Activated B cell treated with CpG ODN at 0.5 μM for 24 hours (primary cell): Measurements from ENCODE around the gene PDXK. TPM values are rescaled to one million over a fixed set of nuclear protein-coding genes. Genes with fewer than 3 reads are reported as not detected.

Experiments
- ATAC-seq: fragments of 200-7000 bp; cut with Tn5 transposase; one replicate; pipeline ENCODE4 v1.10.0; 2021; ENCODE audit warnings: low read depth, mild to moderate bottlenecking, moderate library complexity
- CTCF ChIA-PET: fragments of 350-600 bp; sonication (Branson Sonifier 250); formaldehyde crosslinking; loops from one replicate; lab custom pipeline; 2021; ENCODE audit warnings: antibody characterized with exemption; lab: Charles Lee
- POLR2A ChIA-PET: fragments of 350-600 bp; sonication (Branson Sonifier 250); formaldehyde crosslinking; loops from one replicate; lab custom pipeline; 2021; ENCODE audit warnings: antibody characterized with exemption; lab: Charles Lee
- DNase-seq: peaks from one replicate; pipeline ENCODE4 v3.0.0; 2022
- H3K27ac Mint-ChIP-seq: one replicate; pipeline ENCODE4 v1.8.0; 2020; ENCODE audit warnings: mixed read lengths
- H3K27me3 Mint-ChIP-seq: one replicate; pipeline ENCODE4 v1.8.0; 2021; ENCODE audit warnings: mixed read lengths
- H3K36me3 Mint-ChIP-seq: one replicate; pipeline ENCODE4 v1.8.0; 2021; ENCODE audit warnings: low read depth, mixed read lengths
- H3K4me1 Mint-ChIP-seq: one replicate; pipeline ENCODE4 v1.8.0; 2021; ENCODE audit warnings: mixed read lengths
- H3K4me3 Mint-ChIP-seq: one replicate; pipeline ENCODE4 v1.8.0; 2020; ENCODE audit warnings: mild to moderate bottlenecking, mixed read lengths
- H3K9me3 Mint-ChIP-seq: one replicate; pipeline ENCODE4 v1.8.0; 2020; ENCODE audit warnings: mixed read lengths
- intact Hi-C: fragments of 100-400 bp; cut with micrococcal nuclease; formaldehyde crosslinking; loops from one replicate; pipeline ENCODE4 v1.15.1; 2024
- total RNA-seq: library from RNA; stranded (reverse); gene quantifications from 2 replicates; pipeline ENCODE4 v1.2.3, GENCODE V29; 2022
- TF ChIP-seq, protein P1 (sequence below): fragments of 200-600 bp; IDR thresholded peaks from one replicate; pipeline ENCODE4 v1.8.0; 2022; ENCODE audit warnings: antibody characterized with exemption, mild to moderate bottlenecking

Gene PDXK
- total RNA-seq, 1 donor from 2014 or later: 54.2 TPM

GRCh38 chr21:43754948-43755781 lies 36.2 kb downstream of the PDXK start:
- Mint-ChIP-seq H3K27ac (no peak overlapping the region), H3K27me3 (no peaks in the 10 kb centered on the region), H3K36me3 (peaks cover 63% of the 10 kb centered on the region), H3K4me1 (no peaks in the 10 kb centered on the region), H3K9me3 (no peaks in the 10 kb centered on the region), H3K4me3 (no peak overlapping the region)
- DNase-seq: no peak
- intact Hi-C loops: no loop called here
- CTCF ChIA-PET: no interaction called here
- TF ChIP-seq, protein P1, sequence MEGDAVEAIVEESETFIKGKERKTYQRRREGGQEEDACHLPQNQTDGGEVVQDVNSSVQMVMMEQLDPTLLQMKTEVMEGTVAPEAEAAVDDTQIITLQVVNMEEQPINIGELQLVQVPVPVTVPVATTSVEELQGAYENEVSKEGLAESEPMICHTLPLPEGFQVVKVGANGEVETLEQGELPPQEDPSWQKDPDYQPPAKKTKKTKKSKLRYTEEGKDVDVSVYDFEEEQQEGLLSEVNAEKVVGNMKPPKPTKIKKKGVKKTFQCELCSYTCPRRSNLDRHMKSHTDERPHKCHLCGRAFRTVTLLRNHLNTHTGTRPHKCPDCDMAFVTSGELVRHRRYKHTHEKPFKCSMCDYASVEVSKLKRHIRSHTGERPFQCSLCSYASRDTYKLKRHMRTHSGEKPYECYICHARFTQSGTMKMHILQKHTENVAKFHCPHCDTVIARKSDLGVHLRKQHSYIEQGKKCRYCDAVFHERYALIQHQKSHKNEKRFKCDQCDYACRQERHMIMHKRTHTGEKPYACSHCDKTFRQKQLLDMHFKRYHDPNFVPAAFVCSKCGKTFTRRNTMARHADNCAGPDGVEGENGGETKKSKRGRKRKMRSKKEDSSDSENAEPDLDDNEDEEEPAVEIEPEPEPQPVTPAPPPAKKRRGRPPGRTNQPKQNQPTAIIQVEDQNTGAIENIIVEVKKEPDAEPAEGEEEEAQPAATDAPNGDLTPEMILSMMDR: no peak
- no peak for ATAC-seq
- POLR2A ChIA-PET: no interaction called here

- H3K27me3 Mint-ChIP-seq: no peaks in the 10 kb centered on the region
- DNase-seq: no peak
- H3K27ac Mint-ChIP-seq: no peak overlapping the region
- intact Hi-C loops: no loop called here
- POLR2A ChIA-PET: no interaction called here
- CTCF ChIA-PET: no interaction called here
- TF ChIP-seq, protein P1: no peak
- H3K9me3 Mint-ChIP-seq: no peaks in the 10 kb centered on the region
- H3K4me3 Mint-ChIP-seq: no peak overlapping the region
- peaks cover 59% of the 10 kb centered on the region for H3K36me3 Mint-ChIP-seq
- no peaks in the 10 kb centered on the region for H3K4me1 Mint-ChIP-seq
- ATAC-seq: no peak
These were observed 37.1 kb downstream of the PDXK start for GRCh38 chr21:43755820-43756594.

GRCh38 chr21:43757601-43758000 lies 38.7 kb downstream of the PDXK start:
- TF ChIP-seq, protein P1: no peak
- Mint-ChIP-seq H3K9me3 (no peaks in the 10 kb centered on the region), H3K27ac (no peak overlapping the region), H3K27me3 (no peaks in the 10 kb centered on the region), H3K36me3 (peaks cover 50% of the 10 kb centered on the region), H3K4me3 (no peak overlapping the region), H3K4me1 (no peaks in the 10 kb centered on the region)
- ChIA-PET POLR2A (no interaction called here), CTCF (no interaction called here)
- intact Hi-C loops: no loop called here
- ATAC-seq (no peak), DNase-seq (no peak)

- Mint-ChIP-seq H3K27me3 (no peaks in the 10 kb centered on the region), H3K27ac (no peak overlapping the region), H3K4me3 (no peak overlapping the region), H3K9me3 (no peaks in the 10 kb centered on the region), H3K4me1 (no peaks in the 10 kb centered on the region), H3K36me3 (peaks cover 46% of the 10 kb centered on the region)
- intact Hi-C loops: no loop called here
- no peak for DNase-seq
- ChIA-PET CTCF (no interaction called here), POLR2A (no interaction called here)
- no peak for ATAC-seq
- TF ChIP-seq, protein P1: no peak
These were observed 39.2 kb downstream of the PDXK start for GRCh38 chr21:43758111-43758641.

DNA sequence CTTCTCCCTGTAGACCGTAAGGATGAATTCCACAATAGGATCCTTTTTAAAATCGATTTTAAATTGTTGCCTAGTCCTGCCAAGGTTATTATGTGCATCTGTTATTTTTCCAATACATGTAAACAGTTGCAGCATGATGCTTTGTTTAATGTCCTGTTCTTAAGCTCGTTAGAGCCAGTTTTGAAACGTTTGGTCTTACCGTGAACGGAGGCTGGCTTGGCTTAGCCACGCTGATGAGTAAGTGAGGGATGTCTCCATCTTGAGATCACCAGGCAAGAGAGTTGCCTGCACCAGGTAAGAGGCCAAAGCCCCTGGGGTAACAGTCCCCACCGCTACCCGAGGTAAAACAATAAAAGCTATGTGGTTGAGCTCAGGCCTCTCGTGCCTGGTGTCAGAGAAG lies 39.9 kb downstream of the PDXK start:
- Mint-ChIP-seq H3K9me3 (no peaks in the 10 kb centered on the region), H3K27me3 (no peaks in the 10 kb centered on the region), H3K4me1 (no peaks in the 10 kb centered on the region), H3K36me3 (peaks cover 43% of the 10 kb centered on the region), H3K27ac (no peak overlapping the region), H3K4me3 (no peak overlapping the region)
- intact Hi-C loops: no loop called here
- TF ChIP-seq, protein P1: no peak
- no peak for ATAC-seq
- POLR2A ChIA-PET: no interaction called here
- DNase-seq: no peak
- CTCF ChIA-PET: no interaction called here
